HuH-7.5 (cell line): ENCODE results near the gene DYRK1A.

ENCODE experiments used
- DNase-seq: peaks from one replicate; pipeline ENCODE4 v3.0.0; 2011; ENCODE audit warnings: low spot score

The DYRK1A gene

GRCh38 chr21:37385179-37385765 is 18.7 kb downstream of the DYRK1A start:
- no peak for DNase-seq

- no peak for DNase-seq
These were observed 19.6 kb downstream of the DYRK1A start for GRCh38 chr21:37386151-37386550.

GRCh38 chr21:37389456-37389855 is 22.9 kb downstream of the DYRK1A start:
- DNase-seq: no peak

DNA sequence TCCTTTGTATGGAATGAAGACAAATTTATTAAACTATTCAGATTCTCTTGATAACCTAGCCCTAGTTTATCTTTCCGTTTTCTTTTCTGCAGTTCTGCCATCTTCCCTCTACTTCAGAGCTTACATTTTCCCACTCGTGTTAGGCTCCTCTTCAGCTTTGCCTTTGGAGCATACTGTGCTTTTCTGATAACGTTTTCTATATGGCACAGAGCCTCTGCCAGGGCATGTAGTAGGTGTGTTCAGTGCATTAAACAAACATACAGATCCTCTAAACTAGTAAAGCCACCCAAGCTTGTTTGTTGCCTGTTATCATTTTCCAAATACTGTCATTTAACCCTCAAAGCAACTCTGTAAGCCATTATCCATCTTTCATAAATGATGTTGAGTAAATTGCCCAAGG is 25.1 kb downstream of the DYRK1A start:
- no peak for DNase-seq

GRCh38 chr21:37392441-37392840 is 25.9 kb downstream of the DYRK1A start:
- no peak for DNase-seq

DNA sequence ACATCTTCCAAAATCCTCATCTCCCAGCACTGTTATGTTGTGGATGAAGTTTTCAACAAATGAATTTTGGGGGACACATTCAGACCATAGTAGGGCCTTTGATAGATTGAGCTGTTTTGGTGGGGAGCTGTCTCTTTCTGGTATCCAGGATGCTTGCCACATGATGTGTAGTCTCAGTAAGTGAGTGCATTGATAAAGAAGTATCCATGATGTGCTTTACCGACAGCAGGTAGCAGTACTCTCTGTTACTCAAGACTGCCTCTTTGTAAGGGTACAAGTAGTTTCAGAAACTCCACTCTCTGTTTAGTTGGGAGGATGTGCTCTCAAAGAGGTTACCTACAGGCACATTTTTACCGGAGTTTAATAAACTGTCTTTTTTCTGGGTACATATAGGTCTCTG is 26.5 kb downstream of the DYRK1A start:
- no peak for DNase-seq

- no peak for DNase-seq
These were observed 27.2 kb downstream of the DYRK1A start for GRCh38 chr21:37393786-37394185.

DNA sequence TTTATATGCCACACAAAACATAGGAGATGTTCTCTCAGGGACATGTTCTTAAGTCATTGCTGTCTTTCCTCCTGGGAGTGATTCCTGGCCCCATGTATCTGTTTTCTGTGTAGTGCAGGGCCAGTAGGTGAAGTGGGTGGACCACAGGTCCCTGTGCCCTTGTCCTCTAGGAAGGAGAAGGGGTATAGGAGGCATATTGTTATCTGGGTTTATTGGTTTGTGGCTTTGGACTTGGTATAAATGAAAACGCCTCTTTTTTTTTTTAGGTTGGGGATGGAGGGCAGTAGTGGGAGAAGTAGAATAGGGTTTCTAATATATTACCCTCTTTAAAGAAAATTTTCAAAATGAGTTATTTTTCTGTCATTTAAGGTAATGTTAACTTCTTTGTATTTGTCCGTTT is 29.4 kb downstream of the DYRK1A start:
- no peak for DNase-seq

GRCh38 chr21:37396855-37397254 is 30.3 kb downstream of the DYRK1A start:
- no peak for DNase-seq

DNA sequence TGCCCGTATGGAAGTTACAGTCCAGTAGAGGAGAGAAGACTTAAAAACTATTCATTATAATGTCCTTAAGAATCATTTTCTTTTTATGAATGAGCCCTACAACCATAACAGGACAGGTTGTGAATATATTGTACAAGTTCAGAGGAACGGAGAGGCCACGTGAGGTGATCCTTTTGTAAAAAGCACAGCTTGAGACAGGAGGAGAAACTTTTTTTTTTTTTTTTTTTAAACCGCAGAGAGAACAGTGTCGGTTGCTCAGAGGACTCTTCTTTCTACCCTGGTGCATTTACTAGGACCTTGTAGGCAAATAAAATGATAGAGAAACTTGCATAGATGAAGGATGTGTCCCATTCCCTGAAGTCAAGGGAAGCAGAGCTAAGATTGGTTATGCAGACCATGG is 32.1 kb downstream of the DYRK1A start:
- no peak for DNase-seq

GRCh38 chr21:37402251-37402867 is 35.8 kb downstream of the DYRK1A start:
- DNase-seq: no peak

- no peak for DNase-seq
These were observed 39.1 kb downstream of the DYRK1A start for GRCh38 chr21:37405629-37406028.

- no peak for DNase-seq
These were observed 41.3 kb downstream of the DYRK1A start for GRCh38 chr21:37407719-37408420.

DNA sequence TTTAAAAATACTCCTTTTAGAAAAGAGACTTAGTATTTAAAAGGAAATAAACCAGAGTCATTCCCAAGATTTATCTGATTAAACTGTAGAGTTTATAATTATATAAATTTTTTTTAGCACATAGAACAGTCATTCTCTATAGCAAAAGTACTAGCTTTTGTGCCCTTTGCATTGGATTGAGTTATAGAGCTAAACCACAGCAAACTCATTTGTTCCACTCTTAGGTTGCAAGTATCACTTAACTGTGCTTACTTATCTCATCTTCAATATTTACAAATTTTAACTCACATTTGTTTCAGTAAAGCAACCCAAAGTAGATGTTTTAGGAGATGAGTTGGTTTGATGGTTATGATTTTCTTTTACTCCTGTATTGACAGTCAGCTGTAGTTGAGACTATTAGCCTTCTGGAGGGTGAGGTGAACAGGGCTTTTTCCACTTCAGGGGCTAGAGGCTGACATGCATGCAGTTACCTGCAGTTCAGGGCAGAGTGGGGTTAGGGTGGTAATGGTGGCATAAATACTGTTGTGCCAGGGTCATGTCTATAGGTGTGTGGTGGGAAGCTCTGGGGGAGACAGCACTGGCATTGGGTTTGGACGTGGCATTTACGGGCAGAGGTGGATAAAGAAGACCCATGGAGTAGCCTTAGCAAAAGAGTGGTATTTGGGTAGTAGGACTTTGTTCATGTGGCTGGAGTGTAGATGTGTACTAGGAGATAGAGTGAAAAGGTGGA is 42.1 kb downstream of the DYRK1A start:
- DNase-seq: no peak

- no peak for DNase-seq
These were observed 44.1 kb downstream of the DYRK1A start for GRCh38 chr21:37410639-37411038.

GRCh38 chr21:37412603-37413360 is 46.2 kb downstream of the DYRK1A start:
- no peak for DNase-seq

GRCh38 chr21:37413553-37414291 is 47.1 kb downstream of the DYRK1A start:
- DNase-seq: no peak

- no peak for DNase-seq
These were observed 48.0 kb downstream of the DYRK1A start for GRCh38 chr21:37414292-37415253.

DNA sequence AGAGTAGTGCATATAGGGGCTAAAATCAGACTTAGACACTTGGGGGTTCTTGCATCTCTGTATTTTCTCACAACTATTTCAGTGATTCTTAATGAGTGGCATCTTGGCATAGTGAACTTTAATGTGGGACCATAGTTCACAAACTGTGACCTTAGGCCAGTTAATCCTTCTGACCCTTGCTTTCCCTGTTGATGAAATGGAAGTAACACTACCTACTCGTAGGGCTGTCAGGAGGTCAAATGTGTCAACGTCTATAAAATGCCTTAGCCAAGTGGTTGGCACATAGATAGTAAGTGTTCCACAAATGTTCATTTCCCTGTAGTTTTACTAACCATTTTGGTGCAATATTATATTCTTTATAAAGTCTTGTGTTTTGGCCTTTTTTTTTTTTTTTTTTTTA is 49.4 kb downstream of the DYRK1A start:
- no peak for DNase-seq

DNA sequence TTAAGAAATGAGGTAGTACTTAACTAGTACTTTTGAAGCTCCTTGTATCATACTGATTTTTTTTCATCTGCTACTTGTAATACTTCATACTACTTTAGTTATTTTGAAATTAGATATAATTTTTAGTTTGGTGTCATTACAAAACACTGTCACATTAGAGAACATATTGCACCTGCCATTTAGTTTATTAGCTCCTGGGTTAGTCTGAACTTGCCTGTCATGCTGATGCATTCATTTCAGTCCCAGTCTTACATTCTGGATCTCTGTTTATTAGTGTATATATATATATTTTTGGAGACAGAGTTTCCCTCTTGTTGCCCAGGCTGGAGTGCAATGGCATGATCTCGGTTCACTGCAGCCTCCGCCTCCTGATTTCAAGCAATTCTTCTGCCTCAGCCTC is 50.3 kb downstream of the DYRK1A start:
- DNase-seq: no peak
